Endothelial cell of umbilical vein (primary cell): Measurements from ENCODE around the gene LPIN1.

Experiments
- EZH2 ChIP-seq: IDR thresholded peaks from 2 replicates; pipeline ENCODE4 v1.6.1; 2012; ENCODE audit warnings: borderline replicate concordance, low read depth, mild to moderate bottlenecking, moderate library complexity, low read length, inconsistent platforms; ENCODE audit not compliant: severe bottlenecking
- FOS ChIP-seq: IDR thresholded peaks from 2 replicates; pipeline ENCODE4 v1.6.1; 2011; ENCODE audit warnings: mild to moderate bottlenecking, low read length, moderate library complexity, borderline replicate concordance; ENCODE audit not compliant: insufficient read depth
- GATA2 ChIP-seq: IDR thresholded peaks from 2 replicates; pipeline ENCODE4 v1.7.0; 2011; ENCODE audit warnings: low read depth, mild to moderate bottlenecking, moderate library complexity, mixed read lengths, low read length; ENCODE audit not compliant: insufficient read length, insufficient read depth
- JUN ChIP-seq: IDR thresholded peaks from 2 replicates; pipeline ENCODE4 v1.6.1; 2011; ENCODE audit warnings: borderline replicate concordance, low read depth; ENCODE audit not compliant: insufficient read length, insufficient read depth
- POLR2A ChIP-seq: IDR thresholded peaks from 2 replicates; pipeline ENCODE4 v1.6.1; 2012; ENCODE audit warnings: low read depth, mild to moderate bottlenecking, control low read depth, low read length
- POLR2AphosphoS5 ChIP-seq: IDR thresholded peaks from 2 replicates; pipeline ENCODE4 v1.6.1; 2012; ENCODE audit warnings: low read depth, mild to moderate bottlenecking, control low read depth, low read length, moderate library complexity; ENCODE audit not compliant: insufficient read depth
- TF ChIP-seq, protein P1 (sequence below), 2 donors: IDR thresholded peaks; 1 replicate in 1 of 2; 2 replicates in 1 of 2; pipeline ENCODE4 v1.5.1; 2011; ENCODE audit warnings: low read length in 2 of 2, mild to moderate bottlenecking in 2 of 2, moderate library complexity in 2 of 2, control low read depth in 1 of 2, inconsistent platforms in 1 of 2, low read depth in 1 of 2; ENCODE audit not compliant: insufficient read depth in 1 of 2; ENCODE audit errors: extremely low read depth in 1 of 2

DNA sequence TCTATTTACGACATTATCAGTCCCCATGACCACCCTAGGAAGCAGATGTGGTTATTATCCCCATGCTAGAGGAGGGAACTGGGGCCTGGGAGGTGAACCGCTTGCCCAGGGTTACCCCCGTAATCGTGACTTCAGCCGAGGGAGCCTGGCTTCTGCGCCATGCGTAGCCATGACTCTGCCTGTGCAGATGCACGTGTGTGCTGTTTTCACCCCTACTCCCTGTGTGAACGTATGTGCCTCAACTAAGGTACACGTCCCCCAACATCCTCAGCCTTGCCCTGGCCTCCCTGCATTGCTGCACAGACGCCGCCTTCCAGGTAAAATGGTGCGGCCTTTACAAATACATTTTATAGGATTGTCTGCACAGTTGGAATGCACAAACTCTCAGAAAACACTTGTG, 40.2 kb downstream of the LPIN1 start:
- TF ChIP-seq, protein P1, sequence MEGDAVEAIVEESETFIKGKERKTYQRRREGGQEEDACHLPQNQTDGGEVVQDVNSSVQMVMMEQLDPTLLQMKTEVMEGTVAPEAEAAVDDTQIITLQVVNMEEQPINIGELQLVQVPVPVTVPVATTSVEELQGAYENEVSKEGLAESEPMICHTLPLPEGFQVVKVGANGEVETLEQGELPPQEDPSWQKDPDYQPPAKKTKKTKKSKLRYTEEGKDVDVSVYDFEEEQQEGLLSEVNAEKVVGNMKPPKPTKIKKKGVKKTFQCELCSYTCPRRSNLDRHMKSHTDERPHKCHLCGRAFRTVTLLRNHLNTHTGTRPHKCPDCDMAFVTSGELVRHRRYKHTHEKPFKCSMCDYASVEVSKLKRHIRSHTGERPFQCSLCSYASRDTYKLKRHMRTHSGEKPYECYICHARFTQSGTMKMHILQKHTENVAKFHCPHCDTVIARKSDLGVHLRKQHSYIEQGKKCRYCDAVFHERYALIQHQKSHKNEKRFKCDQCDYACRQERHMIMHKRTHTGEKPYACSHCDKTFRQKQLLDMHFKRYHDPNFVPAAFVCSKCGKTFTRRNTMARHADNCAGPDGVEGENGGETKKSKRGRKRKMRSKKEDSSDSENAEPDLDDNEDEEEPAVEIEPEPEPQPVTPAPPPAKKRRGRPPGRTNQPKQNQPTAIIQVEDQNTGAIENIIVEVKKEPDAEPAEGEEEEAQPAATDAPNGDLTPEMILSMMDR (IDR thresholded peaks at IDR 0.05; ENCODE audit: extremely low read depth in 1 of 2, insufficient read depth in 1 of 2, low read depth in 1 of 2, low read length in 2 of 2): no peak
- TF ChIP-seq POLR2A: no peak
- TF ChIP-seq EZH2: no peak
- TF ChIP-seq GATA2: no peak
- no peak for TF ChIP-seq POLR2AphosphoS5
- TF ChIP-seq FOS: no peak
- no peak for TF ChIP-seq JUN
